Liver (tissue), 9 donors: Measurements from ENCODE around the gene LENG1. TPM values are rescaled to one million over a fixed set of nuclear protein-coding genes. Genes with fewer than 3 reads are reported as not detected.
A peak's percentile ranks its signal among the peaks of the same experiment; 100 is the strongest.

Experiments used
- DNase-seq: peaks from one replicate; pipeline ENCODE4 v3.0.0-alpha.2; 2017; ENCODE audit warnings: low spot score
- H3K27ac ChIP-seq, 2 donors: one replicate each; pipeline ENCODE4 v1.7.0; 2013; ENCODE audit warnings: inconsistent platforms in 2 of 2, low read length in 2 of 2, control low read depth in 1 of 2, low read depth in 1 of 2, mild to moderate bottlenecking in 1 of 2
- H3K27me3 ChIP-seq, 4 donors: one replicate each; pipeline versions ENCODE4 v1.6.1 to v1.7.0; 2013; ENCODE audit warnings: low read length in 3 of 4, inconsistent platforms in 1 of 4, mild to moderate bottlenecking in 1 of 4, moderate library complexity in 1 of 4; ENCODE audit not compliant: control insufficient read depth in 4 of 4, insufficient read depth in 4 of 4
- H3K36me3 ChIP-seq, 4 donors: one replicate each; pipeline versions ENCODE4 v1.6.1 to v1.7.0; 2013; ENCODE audit warnings: low read length in 3 of 4, mild to moderate bottlenecking in 3 of 4, low read depth in 1 of 4, moderate library complexity in 1 of 4; ENCODE audit not compliant: control insufficient read depth in 4 of 4, insufficient read depth in 3 of 4
- H3K4me1 ChIP-seq, 4 donors: one replicate each; pipeline versions ENCODE4 v1.6.1 to v1.7.0; 2013; ENCODE audit warnings: low read length in 3 of 4, mild to moderate bottlenecking in 3 of 4, moderate library complexity in 1 of 4; ENCODE audit not compliant: control insufficient read depth in 4 of 4, insufficient read depth in 4 of 4
- H3K4me3 ChIP-seq, 3 donors: one replicate each; pipeline versions ENCODE4 v1.6.1 to v1.7.0; 2013; ENCODE audit warnings: low read length in 3 of 3, control low read depth in 1 of 3, low read depth in 1 of 3, mild to moderate bottlenecking in 1 of 3
- H3K9ac ChIP-seq, 2 donors: one replicate each; pipeline ENCODE4 v1.7.0; 2013; ENCODE audit warnings: low read length in 2 of 2, mild to moderate bottlenecking in 2 of 2, moderate library complexity in 2 of 2, control low read depth in 1 of 2, low read depth in 1 of 2
- H3K9me3 ChIP-seq, 4 donors: one replicate each; pipeline versions ENCODE4 v1.6.1 to v1.7.0; 2013; ENCODE audit warnings: low read length in 3 of 4; ENCODE audit not compliant: control insufficient read depth in 4 of 4
- ATF3 ChIP-seq: IDR thresholded peaks from 2 replicates; pipeline ENCODE4 v1.6.1; 2016; ENCODE audit warnings: antibody characterized with exemption
- EGR1 ChIP-seq, 2 donors: IDR thresholded peaks; 2 replicates each; pipeline ENCODE4 v1.6.1; 2016 to 2018; ENCODE audit warnings: antibody characterized with exemption in 2 of 2, low read depth in 2 of 2
- FOXA1 ChIP-seq: IDR thresholded peaks from 2 replicates; pipeline ENCODE4 v1.6.1; 2016; ENCODE audit warnings: antibody characterized with exemption
- FOXA2 ChIP-seq: IDR thresholded peaks from 2 replicates; pipeline ENCODE4 v1.6.1; 2016; ENCODE audit warnings: antibody characterized with exemption
- GABPA ChIP-seq, 2 donors: IDR thresholded peaks in 1 of 2; conservative IDR thresholded peaks in 1 of 2; 2 replicates each; pipeline ENCODE4 v1.6.1; 2016; ENCODE audit warnings: antibody characterized with exemption in 2 of 2, mild to moderate bottlenecking in 1 of 2, moderate library complexity in 1 of 2
- HNF4G ChIP-seq: IDR thresholded peaks from 2 replicates; pipeline ENCODE4 v1.6.1; 2016; ENCODE audit warnings: antibody characterized with exemption
- JUND ChIP-seq, 2 donors: IDR thresholded peaks; 2 replicates each; pipeline ENCODE4 v1.6.1; 2016; ENCODE audit warnings: antibody characterized with exemption in 2 of 2
- MAX ChIP-seq: IDR thresholded peaks from 2 replicates; pipeline ENCODE4 v1.6.1; 2016; ENCODE audit warnings: antibody characterized with exemption
- NR2F2 ChIP-seq: IDR thresholded peaks from 2 replicates; pipeline ENCODE4 v1.6.1; 2016; ENCODE audit warnings: antibody characterized with exemption
- RAD21 ChIP-seq, 2 donors: IDR thresholded peaks; 2 replicates each; pipeline ENCODE4 v1.6.1; 2016; ENCODE audit warnings: antibody characterized with exemption in 2 of 2, mild to moderate bottlenecking in 2 of 2
- REST ChIP-seq: IDR thresholded peaks from 2 replicates; pipeline ENCODE4 v1.6.1; 2016; ENCODE audit warnings: antibody characterized with exemption, mild to moderate bottlenecking
- RXRA ChIP-seq, 2 donors: IDR thresholded peaks; 2 replicates each; pipeline ENCODE4 v1.6.1; 2017 to 2018; ENCODE audit warnings: antibody characterized with exemption in 2 of 2, mild to moderate bottlenecking in 1 of 2
- SP1 ChIP-seq: IDR thresholded peaks from 2 replicates; pipeline ENCODE4 v1.6.1; 2018; ENCODE audit warnings: antibody characterized with exemption, mild to moderate bottlenecking
- TAF1 ChIP-seq: conservative IDR thresholded peaks from 2 replicates; pipeline ENCODE4 v1.6.1; 2016; ENCODE audit warnings: antibody characterized with exemption, mild to moderate bottlenecking
- YY1 ChIP-seq: IDR thresholded peaks from 2 replicates; pipeline ENCODE4 v1.6.1; 2016; ENCODE audit warnings: antibody characterized with exemption, mild to moderate bottlenecking
- ZBTB33 ChIP-seq: IDR thresholded peaks from 2 replicates; pipeline ENCODE4 v1.6.1; 2016; ENCODE audit warnings: antibody characterized with exemption
- WGBS: extraction: QIAGEN DNeasy Blood & Tissue Kit; methylation state at CpG from one replicate; pipeline ENCODE4 v1.1.7; 2013; 5-methylcytosine and 5-hydroxymethylcytosine counted together
- polyA plus RNA-seq, 2 donors: library from polyadenylated mRNA; stranded (reverse) in 1 of 2; unstranded in 1 of 2; fragments of 200-250 nt in 1 of 2; fragments of >200 nt in 1 of 2; fragmentation: Nextera tagmentation in 1 of 2; extraction: Ambion mirVana in 1 of 2; gene quantifications; one replicate each; pipeline versions ENCODE4 v1.2.1 to v1.2.3, GENCODE V29; 2013 to 2015
- total RNA-seq, 2 donors: library from RNA; depleted of rRNA; stranded (reverse); fragments of >200 nt; gene quantifications; one replicate each; pipeline ENCODE4 v1.2.3, GENCODE V29; 2014
- donor health status: healthy.
- donor health status: healthy.
- donor health status: healthy.
- donor health status: healthy.
- donor health status: healthy.

LENG1 gene
- total and polyA plus RNA-seq, 4 donors, result 2.6 to 4.4 (median 2.9) TPM

GRCh38 chr19:54206831-54207177 lies 47.3 kb upstream of the LENG1 start:
- no peak overlapping the region for H3K4me3 ChIP-seq
- H3K27ac ChIP-seq, result peak overlapping the region; percentile 88 to 94
- DNase-seq, result no peak
- no peak for TF ChIP-seq NR2F2
- TF ChIP-seq FOXA2, result no peak
- TF ChIP-seq EGR1 (IDR thresholded peaks at IDR 0.05; ENCODE audit: low read depth in 2 of 2), result no peak
- TF ChIP-seq TAF1, result no peak
- TF ChIP-seq ATF3, result no peak
- no peak for TF ChIP-seq REST
- no peak for TF ChIP-seq SP1
- H3K4me1 ChIP-seq, result peaks cover 31 to 98% (median 82%) of the 10 kb centered on the region in 4 donors
- peaks cover 20 to 47% (median 32%) of the 10 kb centered on the region in 4 donors for H3K36me3 ChIP-seq
- H3K9me3 ChIP-seq, result no peaks in the 10 kb centered on the region
- no peaks in the 10 kb centered on the region for H3K27me3 ChIP-seq
- H3K9ac ChIP-seq, result peak overlapping the region in 1 of 2 donors; percentile 36
- WGBS, result 86% methylated on average over 13 of the region's 13 CpGs

GRCh38 chr19:54206030-54206830 lies 46.7 kb upstream of the LENG1 start:
- peak overlapping the region; percentile 88 to 94 for H3K27ac ChIP-seq
- no peak overlapping the region for H3K9ac ChIP-seq
- peak in 1 of 2 donors; percentile 9 for TF ChIP-seq RXRA (IDR thresholded peaks at IDR 0.05)
- no peak for TF ChIP-seq ATF3
- no peak for TF ChIP-seq GABPA (IDR thresholded peaks at IDR 0.05 in 1 of 2, conservative IDR thresholded peaks at IDR 0.05 in 1 of 2)
- no peak for TF ChIP-seq YY1
- no peaks in the 10 kb centered on the region for H3K27me3 ChIP-seq
- peaks cover 31 to 100% (median 84%) of the 10 kb centered on the region in 4 donors for H3K4me1 ChIP-seq
- no peak for DNase-seq
- no peaks in the 10 kb centered on the region for H3K9me3 ChIP-seq
- no peak overlapping the region for H3K4me3 ChIP-seq
- WGBS, result 90% methylated on average over 27 of the region's 27 CpGs
- H3K36me3 ChIP-seq, result peaks cover 20 to 47% (median 32%) of the 10 kb centered on the region in 4 donors

GRCh38 chr19:54204767-54205468 lies 45.4 kb upstream of the LENG1 start:
- Histone ChIP-seq H3K27me3 (no peaks in the 10 kb centered on the region), H3K27ac (peak overlapping the region; percentile 23 to 28), H3K4me1 (peaks cover 30 to 88% (median 77%) of the 10 kb centered on the region in 4 donors)
- TF ChIP-seq ZBTB33 (no peak), FOXA1 (no peak), MAX (no peak), GABPA (IDR thresholded peaks at IDR 0.05 in 1 of 2, conservative IDR thresholded peaks at IDR 0.05 in 1 of 2) (no peak), RAD21 (IDR thresholded peaks at IDR 0.05) (no peak), ATF3 (no peak), HNF4G (no peak), RXRA (IDR thresholded peaks at IDR 0.05) (no peak), EGR1 (IDR thresholded peaks at IDR 0.05; ENCODE audit: low read depth in 2 of 2) (no peak), JUND (IDR thresholded peaks at IDR 0.05) (no peak), NR2F2 (no peak)

More at GRCh38 chr19:54204767-54205468, 45.4 kb upstream of the LENG1 start:
- H3K9me3 ChIP-seq, result no peaks in the 10 kb centered on the region
- no peak for DNase-seq
- no peak overlapping the region for H3K9ac ChIP-seq
- H3K36me3 ChIP-seq, result peaks cover 20 to 47% (median 32%) of the 10 kb centered on the region in 4 donors
- H3K4me3 ChIP-seq, result no peak overlapping the region
- 87% methylated on average over 4 of the region's 4 CpGs for WGBS
